Right renal cortex interstitium (tissue), 3 donors: ENCODE data around the gene PELI1. TPM values are rescaled to one million over a fixed set of nuclear protein-coding genes. Genes with fewer than 3 reads are reported as not detected.
A peak's percentile ranks its signal among the peaks of the same experiment; 100 is the strongest.

Experiments used
- DNase-seq, 3 donors: peaks; one replicate each; pipeline ENCODE4 v3.0.0-alpha.2; 2013; ENCODE audit warnings: low read depth in 3 of 3, low spot score in 2 of 3
- polyA plus RNA-seq, 3 donors: library from polyadenylated mRNA; unstranded; fragments of 120-200 nt; gene quantifications; one replicate each; pipeline ENCODE4 v1.2.1, GENCODE V29; 2013; ENCODE audit not compliant: insufficient read length in 3 of 3

The PELI1 gene, protein sequence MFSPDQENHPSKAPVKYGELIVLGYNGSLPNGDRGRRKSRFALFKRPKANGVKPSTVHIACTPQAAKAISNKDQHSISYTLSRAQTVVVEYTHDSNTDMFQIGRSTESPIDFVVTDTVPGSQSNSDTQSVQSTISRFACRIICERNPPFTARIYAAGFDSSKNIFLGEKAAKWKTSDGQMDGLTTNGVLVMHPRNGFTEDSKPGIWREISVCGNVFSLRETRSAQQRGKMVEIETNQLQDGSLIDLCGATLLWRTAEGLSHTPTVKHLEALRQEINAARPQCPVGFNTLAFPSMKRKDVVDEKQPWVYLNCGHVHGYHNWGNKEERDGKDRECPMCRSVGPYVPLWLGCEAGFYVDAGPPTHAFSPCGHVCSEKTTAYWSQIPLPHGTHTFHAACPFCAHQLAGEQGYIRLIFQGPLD
- 10 to 100 TPM; 32.3 to 33.3 (median 32.3) TPM for polyA plus RNA-seq

DNA sequence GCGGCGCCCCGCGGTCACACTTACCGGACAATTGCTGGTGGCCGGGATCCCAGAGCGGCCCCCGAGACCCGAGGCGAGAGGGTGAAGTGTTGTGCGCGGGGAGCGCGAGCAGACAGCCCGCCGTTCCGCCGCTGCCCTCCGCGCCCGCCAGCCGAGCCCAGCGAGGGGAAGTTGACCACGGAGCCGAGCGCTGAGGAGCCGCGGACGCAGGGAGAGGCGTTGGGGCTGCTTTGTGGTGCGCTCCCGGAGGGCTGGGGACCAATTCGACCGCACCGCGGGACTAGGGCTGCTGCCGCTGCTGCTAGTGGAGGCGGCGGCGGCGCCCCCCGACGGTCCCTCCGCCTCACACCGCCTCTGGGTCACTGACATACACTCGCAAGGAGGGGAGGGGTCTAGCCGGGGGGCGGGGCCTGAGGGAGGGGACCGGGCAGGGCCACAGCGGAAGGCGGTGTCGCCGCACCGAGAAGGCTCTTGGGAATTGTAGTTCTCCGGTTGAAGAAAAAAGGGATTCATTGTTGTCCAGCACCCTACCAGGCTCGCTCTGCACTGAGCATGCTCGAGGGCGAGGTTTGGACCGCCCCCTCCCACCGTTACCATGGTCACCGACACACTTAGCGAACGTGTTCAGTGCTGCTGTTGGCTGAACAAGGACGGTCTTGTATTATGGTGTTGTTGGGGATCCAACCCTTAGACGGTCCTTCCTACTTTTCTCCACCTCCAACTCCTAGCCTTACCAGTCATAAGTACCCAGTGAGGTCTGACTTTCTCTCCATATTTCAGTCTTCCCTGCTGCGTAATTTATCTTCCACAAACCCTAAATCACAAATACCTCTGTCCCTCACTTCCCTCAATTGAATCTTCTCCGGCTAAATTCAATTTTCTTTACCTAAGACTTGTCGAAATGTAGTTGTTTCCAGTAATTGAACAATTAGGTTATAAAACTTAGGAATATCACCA, at the start of gene PELI1:
TSS of gene PELI1 (minus strand) at position 364 of the 957 bp plus-strand sequence. CDS start 36,110 bp downstream, outside the sequence.
- peak; percentile 93 to 94 (median 93) for DNase-seq

DNA sequence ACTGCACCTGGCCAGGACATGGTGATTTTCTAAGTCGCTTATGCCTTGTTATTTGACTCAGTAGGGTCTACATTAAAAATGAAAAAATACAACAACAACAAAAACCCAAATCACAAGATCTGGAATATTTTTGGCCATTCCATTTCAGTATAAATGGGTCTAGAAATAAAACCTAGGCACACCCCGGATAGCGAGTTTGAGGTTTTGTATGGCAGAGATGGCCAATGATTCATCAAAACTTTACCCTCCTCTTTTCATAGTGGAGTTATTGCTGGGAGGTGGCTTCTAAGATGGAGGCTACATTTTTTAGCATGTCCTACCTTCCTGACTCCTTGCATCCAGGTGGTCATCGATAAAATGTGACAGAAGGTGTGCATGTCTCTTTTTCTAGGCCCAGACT, 49.3 kb upstream of the PELI1 start:
- no peak for DNase-seq

DNA sequence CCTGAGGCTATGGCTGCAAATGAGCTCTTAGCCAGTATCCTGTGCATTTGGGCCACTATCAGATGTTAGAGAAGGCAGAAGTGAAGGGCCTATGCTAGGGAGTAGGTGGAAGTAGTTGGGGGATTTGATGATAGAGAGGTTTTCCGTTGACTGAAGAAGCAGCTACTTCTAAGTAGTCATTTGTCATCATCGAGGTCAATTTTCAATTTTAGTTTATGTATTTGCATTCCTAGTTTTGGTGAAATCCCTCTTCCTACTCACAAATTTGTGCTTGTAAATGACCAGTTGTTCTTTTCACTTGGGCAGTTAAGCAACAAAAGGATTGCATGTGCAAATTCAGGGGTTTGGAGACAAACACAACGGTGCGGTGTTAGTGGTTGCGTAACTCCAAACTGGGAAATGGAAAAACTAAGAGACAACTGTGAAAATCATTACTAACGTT, 48.5 kb upstream of the PELI1 start:
- no peak for DNase-seq

DNA sequence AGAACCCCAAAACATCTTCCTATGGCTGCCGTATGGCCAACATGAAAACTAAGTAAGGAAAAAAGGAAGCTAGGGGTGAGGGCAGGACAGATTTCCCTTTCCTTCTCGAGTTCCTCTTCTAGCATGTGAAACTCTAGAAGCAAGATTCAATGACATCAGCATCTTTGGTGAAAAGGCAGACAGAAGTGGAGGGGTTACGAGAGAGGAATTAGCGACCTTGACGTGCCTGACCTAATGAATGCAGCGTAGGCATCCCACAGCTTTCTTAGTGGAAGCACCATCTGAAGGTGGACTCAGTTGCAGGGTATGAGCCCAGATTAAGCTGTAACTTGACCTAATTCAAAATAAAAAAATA, 47.9 kb upstream of the PELI1 start:
- DNase-seq, result no peak

DNA sequence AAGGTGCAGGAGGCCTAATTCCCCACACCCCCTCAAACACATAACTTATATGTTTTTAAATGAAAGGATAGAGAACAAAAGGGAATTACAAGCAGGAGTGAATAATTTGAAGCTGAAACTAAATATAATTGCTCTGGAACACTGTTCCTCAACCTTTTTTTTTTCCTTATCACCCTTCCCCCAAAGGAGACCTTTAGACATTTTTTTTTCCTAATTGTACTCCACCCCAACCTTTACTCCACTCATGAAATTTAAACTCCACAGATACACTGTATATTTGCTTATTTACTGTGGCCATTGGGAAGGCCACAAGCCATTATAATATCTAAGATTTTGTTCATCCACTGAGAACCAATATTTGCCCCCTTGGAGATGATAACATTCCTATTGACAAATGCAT, 45.4 kb upstream of the PELI1 start:
- no peak for DNase-seq

DNA sequence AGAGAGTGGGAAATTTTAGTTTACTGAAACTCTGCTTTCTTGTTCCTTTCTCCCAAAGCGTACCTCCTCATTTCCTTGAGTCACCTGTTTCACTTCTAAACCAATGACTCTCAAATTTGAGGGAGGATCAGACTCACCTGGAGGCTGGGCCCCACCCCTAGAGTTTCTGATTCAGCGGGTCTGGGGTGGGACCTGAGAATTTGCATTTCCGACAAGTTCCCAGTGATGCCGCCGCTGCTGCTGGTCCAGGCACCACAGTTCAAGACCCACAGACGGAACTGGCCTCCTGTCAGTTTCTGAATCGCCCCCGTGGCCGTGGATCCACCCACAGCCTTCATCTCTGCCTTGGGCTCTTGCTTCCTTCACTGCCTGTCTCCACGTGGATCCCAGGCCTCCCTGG, 44.9 kb upstream of the PELI1 start:
- no peak for DNase-seq

DNA sequence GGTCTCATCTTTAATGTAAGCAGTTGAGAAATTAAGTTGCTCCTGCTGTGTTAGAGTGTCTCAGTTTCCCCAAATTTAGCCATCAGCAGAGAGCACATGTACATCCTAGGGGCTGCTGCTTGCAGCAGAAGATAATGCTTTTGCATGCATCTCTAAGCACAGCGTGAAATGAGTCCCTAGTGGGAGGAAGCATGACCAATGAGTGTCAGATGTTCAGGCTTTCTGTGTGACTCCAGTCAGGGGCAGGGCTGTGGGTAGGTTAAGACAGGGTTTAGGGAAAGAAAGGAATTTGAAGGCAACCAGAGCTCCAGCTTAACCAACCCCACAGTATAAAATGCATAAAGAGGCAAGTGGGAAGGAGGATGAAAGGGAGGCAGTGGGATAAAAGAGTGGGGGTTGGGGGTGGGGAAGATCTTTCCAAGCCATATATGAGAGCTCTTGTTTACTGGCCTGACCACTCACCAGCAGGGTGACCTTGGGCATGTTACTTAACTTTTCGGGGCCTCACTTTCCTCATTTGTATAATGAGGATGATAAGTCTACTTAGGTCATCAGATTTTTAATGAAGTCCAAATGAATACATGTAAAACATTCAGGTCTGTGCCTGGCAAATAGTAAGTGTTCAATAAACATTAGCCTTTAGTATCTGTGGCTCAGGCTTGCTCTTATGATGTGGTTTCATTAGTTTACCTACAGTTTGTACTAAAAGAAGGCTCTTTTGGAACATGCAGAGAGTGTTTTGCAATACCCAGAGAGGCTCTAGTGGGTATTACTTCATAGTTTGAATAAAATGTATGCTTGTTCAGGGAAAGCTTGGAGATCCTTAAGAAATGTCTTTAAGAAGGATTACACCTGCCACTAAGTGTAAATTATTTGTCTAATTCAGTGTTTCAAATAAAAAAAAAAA, 42.7 kb upstream of the PELI1 start:
- DNase-seq, result no peak

DNA sequence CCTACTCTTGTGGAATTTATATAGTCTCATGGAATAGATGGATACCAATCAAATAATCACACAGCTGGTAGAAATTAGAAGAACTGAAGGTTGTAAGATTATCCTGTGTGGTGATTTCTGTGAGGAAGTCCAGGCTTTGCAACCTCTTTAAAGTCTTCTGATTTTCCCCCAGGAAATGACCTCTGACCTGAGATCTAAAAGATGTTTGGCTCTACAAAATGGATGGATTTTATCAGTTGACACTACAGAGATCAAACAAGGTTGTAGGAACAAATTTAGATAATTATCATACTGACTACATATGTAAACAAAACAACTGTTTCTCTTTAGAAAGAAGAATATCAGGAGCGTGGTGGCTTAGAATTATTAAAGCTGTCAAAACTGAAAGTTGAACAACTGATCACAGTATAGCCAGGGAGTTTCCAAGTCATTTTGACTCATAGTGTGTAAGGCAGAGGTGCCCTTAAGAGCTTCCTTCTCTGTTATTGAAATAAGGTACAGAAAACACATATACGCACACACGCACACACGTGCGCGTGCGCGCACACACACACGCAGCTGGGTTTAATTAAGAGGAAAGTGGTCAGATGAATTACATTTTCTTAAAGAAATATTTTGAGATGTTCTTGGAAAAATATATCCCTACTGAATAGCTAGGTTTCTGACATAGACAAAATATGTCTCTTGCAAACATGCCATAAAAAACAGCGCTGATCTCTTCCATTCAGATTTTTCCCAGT, 35.5 kb upstream of the PELI1 start:
- no peak for DNase-seq

DNA sequence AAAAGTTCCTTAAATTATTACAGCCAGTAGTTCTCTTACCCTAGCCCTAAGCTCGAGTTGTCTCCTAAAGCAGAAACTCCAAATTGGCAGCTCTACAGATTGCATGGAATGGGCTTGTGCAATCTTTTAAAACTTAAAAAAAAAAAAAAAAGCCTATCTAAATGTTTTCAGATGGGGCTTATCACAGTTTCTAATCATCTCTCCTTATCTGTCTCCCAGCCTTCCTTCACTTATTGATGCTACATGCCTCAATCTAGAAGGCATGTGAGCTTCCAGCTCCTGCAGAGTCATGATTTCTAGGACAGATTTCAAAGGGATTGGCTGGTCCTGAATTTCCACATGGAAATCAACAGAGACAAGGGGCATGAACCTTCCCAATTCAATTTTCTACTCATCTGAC, 33.1 kb upstream of the PELI1 start:
- no peak for DNase-seq

DNA sequence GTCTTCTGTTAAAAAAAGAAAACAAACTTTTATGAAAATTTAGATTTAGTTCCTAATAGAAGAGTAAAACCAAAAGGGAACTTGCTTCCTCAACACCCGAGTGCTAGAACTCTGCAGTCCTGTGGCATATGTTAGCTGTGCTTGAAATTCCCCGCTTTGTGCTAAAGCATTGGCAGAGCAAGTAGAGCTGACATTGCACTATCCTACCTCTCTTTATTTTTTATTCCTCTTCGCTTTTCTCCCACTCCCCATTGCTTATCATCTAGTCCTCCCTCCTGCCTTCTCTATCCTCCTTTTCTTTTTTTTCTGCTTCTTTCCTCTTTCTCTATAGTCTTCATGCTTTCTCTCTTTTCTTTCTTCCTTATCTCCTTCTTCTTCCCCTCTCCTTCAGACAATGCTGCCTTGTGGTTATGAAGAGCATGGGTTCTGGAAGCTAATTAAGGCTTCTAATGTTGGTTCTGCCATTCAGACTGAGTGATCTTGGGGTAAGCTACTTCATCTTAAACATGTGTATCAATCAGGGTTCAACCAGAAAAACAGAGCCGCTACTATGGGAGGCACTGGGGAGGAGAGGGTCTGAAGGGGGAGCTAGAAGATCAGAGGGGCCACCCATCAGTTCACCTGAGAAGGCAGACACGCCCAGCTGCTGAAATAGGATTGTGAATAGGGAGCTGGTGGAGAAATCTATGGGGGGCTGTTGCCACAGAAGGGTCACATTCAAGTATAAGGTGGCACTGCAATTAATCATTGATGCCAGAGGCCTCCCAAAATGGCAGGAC, 31.4 kb upstream of the PELI1 start:
- no peak for DNase-seq

DNA sequence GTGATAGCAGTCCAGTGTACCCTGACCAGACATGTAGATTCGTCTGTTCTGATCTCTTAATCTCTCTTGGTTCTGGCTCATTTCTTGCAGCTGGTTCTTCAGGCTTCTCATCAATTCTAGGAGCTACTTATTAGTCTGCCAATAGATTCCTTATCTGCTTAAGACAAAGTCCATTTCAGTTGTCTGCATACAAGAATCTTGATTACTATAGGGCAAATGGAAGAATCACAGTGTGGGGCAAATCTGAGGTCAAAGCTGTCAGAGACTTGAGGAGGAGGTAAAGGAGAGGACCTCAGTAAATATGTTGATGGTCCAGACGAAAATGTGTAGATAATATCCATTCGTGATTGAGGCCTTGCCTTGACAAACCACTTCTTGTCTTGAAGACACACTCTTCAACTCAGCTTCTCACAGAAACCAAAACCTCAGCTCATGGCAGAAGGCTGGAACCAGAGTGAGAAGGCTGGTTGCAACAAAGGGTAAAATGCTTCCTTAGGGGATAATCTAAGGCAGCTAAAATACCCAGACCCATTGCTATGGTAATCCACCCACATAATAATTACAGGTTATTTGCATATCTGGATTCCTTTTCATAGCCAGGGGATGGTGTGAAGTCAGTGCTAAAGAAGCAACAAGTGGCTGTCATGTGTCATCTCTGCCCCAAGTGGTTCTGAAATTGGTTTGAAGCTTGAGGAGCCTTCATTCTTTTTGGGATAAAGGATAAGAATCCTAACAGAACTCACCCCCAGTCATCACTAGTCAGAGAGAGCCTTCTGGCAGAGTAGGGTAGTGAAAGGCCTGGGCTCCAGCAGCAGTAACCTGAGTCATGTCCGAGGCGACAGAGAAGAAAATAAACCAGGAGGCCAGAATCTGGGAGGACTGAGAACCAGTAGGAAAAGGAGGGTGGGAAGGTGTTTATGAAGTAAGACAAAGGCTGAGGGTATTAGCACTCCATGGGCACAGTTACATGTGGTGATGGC, 29.2 kb upstream of the PELI1 start:
- DNase-seq, result no peak

DNA sequence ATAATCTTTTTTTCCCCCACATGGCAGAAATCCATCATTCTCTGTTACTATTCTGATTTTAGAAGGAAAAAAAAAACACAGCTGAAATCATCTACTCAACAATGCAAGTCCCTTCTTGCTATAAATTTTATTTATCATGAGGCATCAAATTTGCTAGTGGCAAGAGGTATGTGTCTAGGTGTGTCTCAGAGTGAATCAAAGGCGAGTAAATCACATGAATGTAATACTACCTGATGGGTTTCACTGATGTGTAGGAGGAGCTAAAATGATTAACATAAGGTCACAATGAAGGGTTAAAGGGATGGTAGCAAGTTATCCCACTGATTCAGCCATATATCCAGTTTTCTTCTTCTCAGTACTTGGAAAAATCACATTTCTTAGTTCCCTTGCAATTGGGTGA, 24.5 kb upstream of the PELI1 start:
- no peak for DNase-seq

DNA sequence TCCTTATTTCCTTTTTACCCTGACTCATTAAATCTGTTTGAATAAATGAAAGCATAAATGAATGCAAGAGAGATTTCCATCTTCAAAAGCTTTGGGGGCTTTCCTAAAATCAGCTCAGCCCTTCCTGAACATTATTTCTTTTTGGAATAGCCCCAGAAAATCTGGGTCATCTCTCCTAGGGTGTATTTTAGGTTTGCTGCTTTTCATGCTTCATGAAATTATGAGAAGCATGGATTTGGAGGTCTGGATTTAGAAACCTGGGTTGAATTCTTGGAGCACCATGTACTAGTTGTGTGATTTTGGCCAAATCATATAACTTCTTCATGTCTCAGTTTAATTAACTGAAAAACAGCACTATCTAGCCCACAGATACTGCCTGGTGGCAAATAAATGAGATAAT, 24.0 kb upstream of the PELI1 start:
- no peak for DNase-seq

DNA sequence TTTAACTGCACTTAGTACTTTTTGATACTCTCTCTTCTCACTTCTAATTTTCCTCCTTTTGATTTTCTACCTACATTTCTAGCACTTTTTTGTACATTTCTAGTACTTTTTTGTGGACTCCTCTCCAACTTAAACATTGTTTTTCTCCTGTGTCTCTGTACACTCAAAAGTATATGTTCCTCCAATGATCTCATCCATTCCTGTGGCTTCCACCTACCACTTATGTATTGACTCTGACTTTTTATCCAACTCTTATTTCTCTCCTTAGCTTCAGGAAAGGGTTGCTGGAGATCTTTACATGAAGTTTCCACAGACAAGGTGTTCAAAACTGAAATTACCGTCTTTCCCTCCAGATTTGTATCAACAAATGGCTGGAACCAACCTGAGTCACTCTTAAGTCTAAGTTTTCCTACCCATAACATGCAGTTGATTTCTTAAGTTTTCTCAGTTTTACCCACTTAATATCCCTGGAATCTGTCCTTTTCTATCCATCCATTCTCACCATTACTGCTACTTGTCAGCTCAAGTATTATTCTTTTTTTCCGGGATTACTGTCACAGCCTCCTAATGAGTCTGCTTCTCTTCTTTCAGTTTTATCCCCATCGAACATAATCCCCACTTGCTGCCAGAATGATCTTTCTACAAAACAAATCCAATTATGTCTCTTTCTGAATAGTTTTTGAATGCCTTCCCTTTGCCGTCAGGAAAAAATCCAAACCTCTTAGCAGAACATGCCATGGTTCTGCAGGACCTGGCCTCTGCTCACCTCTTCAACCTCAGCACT, 22.6 kb upstream of the PELI1 start:
- no peak for DNase-seq

DNA sequence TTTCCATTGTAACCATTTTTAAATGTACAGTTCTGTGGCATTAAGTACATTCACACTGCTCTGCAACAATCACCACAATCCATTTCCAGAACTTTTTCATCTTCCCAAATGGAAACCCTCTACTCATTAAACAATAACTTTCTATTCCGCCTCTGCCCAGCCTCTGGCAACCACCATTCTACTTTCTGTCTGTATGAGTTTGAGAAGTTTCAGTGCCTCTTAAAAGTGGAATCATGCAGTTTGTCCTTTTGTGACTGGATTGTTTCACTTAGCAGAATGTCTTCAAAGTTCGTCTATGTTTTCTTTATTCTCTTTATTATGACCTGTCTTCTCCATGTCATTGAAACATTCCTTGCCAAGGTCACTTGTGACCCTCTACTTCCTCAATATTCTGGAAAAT, 22.0 kb upstream of the PELI1 start:
- no peak for DNase-seq

DNA sequence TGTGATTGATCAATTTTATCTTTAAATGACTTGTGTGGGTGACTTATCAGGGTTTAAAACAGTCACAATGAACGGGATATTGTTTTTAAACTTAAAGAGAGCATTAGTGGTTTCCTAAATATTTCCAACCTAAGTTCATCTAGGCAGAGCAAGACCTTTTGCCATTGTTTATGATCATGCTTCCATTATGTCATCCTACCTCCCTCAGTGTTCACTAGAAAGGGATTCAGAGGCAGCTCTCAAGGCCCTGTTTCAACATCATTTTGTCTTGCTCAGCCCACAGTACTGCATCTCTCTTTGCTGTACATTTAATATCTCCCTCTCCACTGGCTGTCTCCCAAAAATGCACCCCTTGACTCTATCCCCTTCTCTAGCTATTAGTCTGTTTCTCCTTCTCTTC, 21.5 kb upstream of the PELI1 start:
- DNase-seq, result no peak

DNA sequence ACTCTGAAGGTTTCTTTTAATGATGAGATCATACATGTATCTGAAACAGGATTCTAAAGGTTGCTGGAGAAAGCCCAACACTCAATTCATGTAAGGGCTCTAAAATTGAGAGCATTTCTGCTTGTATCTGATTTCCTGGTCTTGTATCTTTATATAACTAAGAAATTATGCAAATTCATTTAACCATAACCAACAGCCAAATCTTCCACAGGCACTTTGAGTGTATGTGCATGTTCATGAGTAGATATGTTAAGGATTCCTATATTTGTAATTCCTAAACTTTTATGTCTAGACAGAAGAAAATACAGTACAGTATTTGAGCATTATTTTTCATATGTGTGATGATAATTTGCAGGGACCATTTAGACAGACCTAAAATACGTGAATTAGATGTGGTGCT, 20.4 kb upstream of the PELI1 start:
- DNase-seq, result no peak
